Astrocyte (in vitro differentiated cells and primary cell): ENCODE results near the gene BAIAP3. TPM values are rescaled to one million over a fixed set of nuclear protein-coding genes. Genes with fewer than 3 reads are reported as not detected.

Experiments
- DNase-seq: peaks from one replicate; pipeline ENCODE4 v3.0.0-alpha.2; 2010; ENCODE audit warnings: low read depth
- FAIRE-seq: peaks from 2 replicates; lab custom pipeline; 2011; peaks lifted over from hg19 to GRCh38; lab: Jason Lieb, UNC
- H2AFZ ChIP-seq: 2 replicates; pipeline ENCODE4 v1.6.0; 2012; ENCODE audit warnings: low read depth, low read length, inconsistent platforms
- H3K27ac ChIP-seq: 2 replicates; pipeline ENCODE4 v1.5.1; 2011; ENCODE audit warnings: low read depth, low read length, inconsistent platforms
- H3K27me3 ChIP-seq: 2 replicates; pipeline ENCODE4 v1.6.0; 2011; ENCODE audit warnings: low read length, inconsistent platforms; ENCODE audit not compliant: insufficient read depth
- H3K36me3 ChIP-seq: 2 replicates; pipeline ENCODE4 v1.5.1; 2011; ENCODE audit warnings: low read length, inconsistent platforms; ENCODE audit not compliant: insufficient read depth
- H3K4me1 ChIP-seq: 2 replicates; pipeline ENCODE4 v1.5.1; 2011; ENCODE audit warnings: low read length, inconsistent platforms; ENCODE audit not compliant: insufficient read depth
- H3K4me2 ChIP-seq: 2 replicates; pipeline ENCODE4 v1.6.0; 2012; ENCODE audit warnings: low read length, inconsistent platforms
- H3K4me3 ChIP-seq: 2 replicates; pipeline ENCODE4 v1.5.1; 2011; ENCODE audit warnings: low read depth, mild to moderate bottlenecking, low read length, inconsistent platforms; ENCODE audit not compliant: insufficient read depth
- H3K79me2 ChIP-seq: 2 replicates; pipeline ENCODE4 v1.6.0; 2012; ENCODE audit warnings: mild to moderate bottlenecking, low read length, inconsistent platforms; ENCODE audit not compliant: insufficient read depth
- H3K9ac ChIP-seq: 2 replicates; pipeline ENCODE4 v1.6.0; 2012; ENCODE audit warnings: mild to moderate bottlenecking, low read length, inconsistent platforms
- H3K9me3 ChIP-seq: 2 replicates; pipeline ENCODE4 v1.5.1; 2012; ENCODE audit warnings: low read depth, mild to moderate bottlenecking, low read length, inconsistent platforms; ENCODE audit not compliant: insufficient read depth
- H4K20me1 ChIP-seq: 2 replicates; pipeline ENCODE4 v1.6.0; 2012; ENCODE audit warnings: low read length, inconsistent platforms; ENCODE audit not compliant: insufficient read depth
- H3K27ac Mint-ChIP-seq: one replicate; pipeline ENCODE4 v1.8.0; 2021; ENCODE audit warnings: mild to moderate bottlenecking, mixed read lengths; ENCODE audit not compliant: unreplicated experiment
- H3K27me3 Mint-ChIP-seq: one replicate; pipeline ENCODE4 v1.8.0; 2021; ENCODE audit warnings: low read depth, mixed read lengths; ENCODE audit not compliant: unreplicated experiment
- H3K36me3 Mint-ChIP-seq: one replicate; pipeline ENCODE4 v1.8.0; 2021; ENCODE audit warnings: low read depth, mixed read lengths; ENCODE audit not compliant: unreplicated experiment
- H3K4me1 Mint-ChIP-seq: one replicate; pipeline ENCODE4 v1.8.0; 2021; ENCODE audit warnings: low read depth, mixed read lengths; ENCODE audit not compliant: unreplicated experiment
- H3K4me3 Mint-ChIP-seq: one replicate; pipeline ENCODE4 v1.8.0; 2021; ENCODE audit warnings: mild to moderate bottlenecking, moderate library complexity, mixed read lengths; ENCODE audit not compliant: unreplicated experiment
- H3K9me3 Mint-ChIP-seq: one replicate; pipeline ENCODE4 v1.8.0; 2021; ENCODE audit warnings: mild to moderate bottlenecking, mixed read lengths; ENCODE audit not compliant: unreplicated experiment
- EZH2 ChIP-seq: IDR thresholded peaks from 2 replicates; pipeline ENCODE4 v1.6.1; 2012; ENCODE audit warnings: mild to moderate bottlenecking, low read length, inconsistent platforms; ENCODE audit not compliant: insufficient read depth
- total RNA-seq: library from RNA; stranded (reverse); gene quantifications from 2 replicates; pipeline ENCODE4 v1.2.1, GENCODE V29; 2021
- TF ChIP-seq, protein P1 (sequence below): IDR thresholded peaks from 2 replicates; pipeline ENCODE4 v1.5.1; 2011; ENCODE audit warnings: low read depth, mild to moderate bottlenecking, inconsistent platforms, low read length, moderate library complexity; ENCODE audit not compliant: insufficient read depth

Gene BAIAP3
- total RNA-seq, 1 donor from 2014 or later = 2.6 TPM

- Histone ChIP-seq H3K4me2 (no peak overlapping the region), H3K79me2 (peaks cover 97% of the 10 kb centered on the region), H3K27ac (no peak overlapping the region), H3K4me3 (no peak overlapping the region), H3K9ac (no peak overlapping the region), H3K36me3 (peaks cover 40% of the 10 kb centered on the region), H3K9me3 (no peaks in the 10 kb centered on the region), H2AFZ (no peak overlapping the region), H4K20me1 (peaks cover 97% of the 10 kb centered on the region), H3K4me1 (peaks cover 23% of the 10 kb centered on the region), H3K27me3 (no peaks in the 10 kb centered on the region)
- Mint-ChIP-seq H3K4me1 (peaks cover 6% of the 10 kb centered on the region), H3K27ac (no peak overlapping the region), H3K27me3 (no peaks in the 10 kb centered on the region), H3K9me3 (no peaks in the 10 kb centered on the region), H3K36me3 (peaks cover 8% of the 10 kb centered on the region), H3K4me3 (no peak overlapping the region)
- TF ChIP-seq EZH2 = no peak
- TF ChIP-seq, protein P1, sequence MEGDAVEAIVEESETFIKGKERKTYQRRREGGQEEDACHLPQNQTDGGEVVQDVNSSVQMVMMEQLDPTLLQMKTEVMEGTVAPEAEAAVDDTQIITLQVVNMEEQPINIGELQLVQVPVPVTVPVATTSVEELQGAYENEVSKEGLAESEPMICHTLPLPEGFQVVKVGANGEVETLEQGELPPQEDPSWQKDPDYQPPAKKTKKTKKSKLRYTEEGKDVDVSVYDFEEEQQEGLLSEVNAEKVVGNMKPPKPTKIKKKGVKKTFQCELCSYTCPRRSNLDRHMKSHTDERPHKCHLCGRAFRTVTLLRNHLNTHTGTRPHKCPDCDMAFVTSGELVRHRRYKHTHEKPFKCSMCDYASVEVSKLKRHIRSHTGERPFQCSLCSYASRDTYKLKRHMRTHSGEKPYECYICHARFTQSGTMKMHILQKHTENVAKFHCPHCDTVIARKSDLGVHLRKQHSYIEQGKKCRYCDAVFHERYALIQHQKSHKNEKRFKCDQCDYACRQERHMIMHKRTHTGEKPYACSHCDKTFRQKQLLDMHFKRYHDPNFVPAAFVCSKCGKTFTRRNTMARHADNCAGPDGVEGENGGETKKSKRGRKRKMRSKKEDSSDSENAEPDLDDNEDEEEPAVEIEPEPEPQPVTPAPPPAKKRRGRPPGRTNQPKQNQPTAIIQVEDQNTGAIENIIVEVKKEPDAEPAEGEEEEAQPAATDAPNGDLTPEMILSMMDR = no peak
- FAIRE-seq (no peak), DNase-seq (no peak)
Observed at GRCh38 chr16:1315081-1316032, 18.1 kb upstream of the BAIAP3 start.

- Histone ChIP-seq H3K79me2 (peaks cover 90% of the 10 kb centered on the region), H2AFZ (no peak overlapping the region), H3K36me3 (peaks cover 40% of the 10 kb centered on the region), H3K27me3 (no peaks in the 10 kb centered on the region), H3K9ac (no peak overlapping the region), H3K27ac (no peak overlapping the region), H3K4me1 (peaks cover 17% of the 10 kb centered on the region), H3K4me3 (no peak overlapping the region), H3K9me3 (no peaks in the 10 kb centered on the region), H3K4me2 (no peak overlapping the region), H4K20me1 (peaks cover 95% of the 10 kb centered on the region)
- Mint-ChIP-seq H3K27ac (no peak overlapping the region), H3K36me3 (peaks cover 8% of the 10 kb centered on the region), H3K4me1 (peaks cover 4% of the 10 kb centered on the region), H3K9me3 (no peaks in the 10 kb centered on the region), H3K4me3 (no peak overlapping the region), H3K27me3 (no peaks in the 10 kb centered on the region)
- no peak for FAIRE-seq
- no peak for DNase-seq
- TF ChIP-seq, protein P1 = no peak
- TF ChIP-seq EZH2 = no peak
Observed at GRCh38 chr16:1316033-1316405, 17.4 kb upstream of the BAIAP3 start.
